Suprapubic skin (tissue), 3 donors: Measurements from ENCODE around the gene NPR2.

Experiments
- CTCF ChIP-seq, 2 donors: fragments of 200-600 bp in 1 of 2; fragments of 450-650 bp in 1 of 2; sonication (generic) in 1 of 2; IDR thresholded peaks; one replicate each; pipeline ENCODE4 v1.5.1; 2016 to 2019; ENCODE audit warnings: antibody characterized with exemption in 2 of 2, mild to moderate bottlenecking in 1 of 2, moderate library complexity in 1 of 2
- POLR2A ChIP-seq, 2 donors: fragments of 450-650 bp; IDR thresholded peaks; one replicate each; pipeline ENCODE4 v1.6.1; 2017; ENCODE audit warnings: antibody characterized with exemption in 2 of 2, mild to moderate bottlenecking in 2 of 2, moderate library complexity in 2 of 2

DNA sequence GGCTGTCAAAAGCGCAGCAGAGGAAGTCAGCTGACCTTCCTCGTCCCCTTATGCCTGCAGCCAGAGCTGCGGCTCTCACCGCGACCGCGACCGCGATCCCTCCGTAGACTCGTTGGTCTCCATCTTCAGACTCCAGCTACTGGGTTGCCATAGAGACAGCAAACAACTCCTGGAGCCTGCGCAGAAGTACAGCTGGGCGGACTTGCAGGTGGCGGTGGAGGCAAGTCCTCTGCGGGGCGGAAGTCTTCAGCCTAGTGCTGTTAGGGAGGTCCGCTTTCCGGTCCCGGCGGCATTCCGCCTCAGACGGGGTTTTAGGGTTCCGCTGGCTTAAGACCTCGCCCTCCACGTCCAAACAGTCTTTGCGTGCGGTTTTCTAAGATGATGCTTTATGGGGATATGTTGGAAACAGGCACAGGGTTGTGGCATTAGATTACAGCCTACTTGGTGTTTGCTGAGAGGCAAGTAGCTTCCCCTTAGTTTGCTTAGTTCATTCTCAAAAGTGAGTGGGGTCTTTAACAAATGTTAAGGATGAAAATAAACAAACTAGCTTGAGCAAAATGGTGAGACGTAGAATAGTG is 20.7 kb downstream of the NPR2 start, which contains the start of gene SPAG8:
- no peak for TF ChIP-seq CTCF (IDR thresholded peaks at IDR 0.05)
- TF ChIP-seq POLR2A (IDR thresholded peaks at IDR 0.05) = no peak
